Measurements from ENCODE around the gene PITRM1. TPM values are rescaled to one million over a fixed set of nuclear protein-coding genes. Genes with fewer than 3 reads are reported as not detected.

PITRM1 gene
- total RNA-seq, 2 donors from 2014 or later, result 47.7 to 103 TPM

DNA sequence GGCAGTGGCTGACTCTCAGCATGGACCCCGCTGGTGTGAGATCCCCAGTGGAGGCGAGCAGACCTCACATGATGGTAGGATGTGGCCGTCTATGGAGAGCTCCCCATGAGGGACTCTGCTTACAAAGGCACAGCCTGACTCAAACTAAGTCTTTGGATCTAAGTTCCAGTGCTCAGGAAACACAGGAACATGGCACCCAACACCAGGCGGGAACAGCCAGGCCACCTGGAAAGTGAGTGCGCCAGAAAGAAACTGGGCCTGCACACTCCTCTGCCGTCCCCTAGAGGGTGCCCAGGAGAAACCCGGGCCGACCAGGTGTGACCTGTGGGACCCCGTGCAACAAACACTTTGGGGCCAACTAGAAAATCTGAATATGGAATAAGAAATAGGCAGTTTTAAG, 10.0 kb downstream of the PITRM1 start:
- H3K9me3 ChIP-seq, result no peaks in the 10 kb centered on the region
- no peak for DNase-seq (ENCODE audit: low spot score)
- no peaks in the 10 kb centered on the region for H3K4me1 ChIP-seq (replicated peaks)
- intact Hi-C loops (cut with DNase I), result no loop called here
- WGBS, result 93% methylated on average over 9 of the region's 9 CpGs
- H3K27me3 ChIP-seq (replicated peaks; ENCODE audit: insufficient read depth), result no peaks in the 10 kb centered on the region
- no peak overlapping the region for H3K4me3 ChIP-seq
- H3K36me3 ChIP-seq, result peaks cover 0 to 5% of the 10 kb centered on the region in 2 donors
- no peak overlapping the region for H3K27ac ChIP-seq
- TF ChIP-seq POLR2A (IDR thresholded peaks at IDR 0.05), result no peak
- TF ChIP-seq, protein P1, sequence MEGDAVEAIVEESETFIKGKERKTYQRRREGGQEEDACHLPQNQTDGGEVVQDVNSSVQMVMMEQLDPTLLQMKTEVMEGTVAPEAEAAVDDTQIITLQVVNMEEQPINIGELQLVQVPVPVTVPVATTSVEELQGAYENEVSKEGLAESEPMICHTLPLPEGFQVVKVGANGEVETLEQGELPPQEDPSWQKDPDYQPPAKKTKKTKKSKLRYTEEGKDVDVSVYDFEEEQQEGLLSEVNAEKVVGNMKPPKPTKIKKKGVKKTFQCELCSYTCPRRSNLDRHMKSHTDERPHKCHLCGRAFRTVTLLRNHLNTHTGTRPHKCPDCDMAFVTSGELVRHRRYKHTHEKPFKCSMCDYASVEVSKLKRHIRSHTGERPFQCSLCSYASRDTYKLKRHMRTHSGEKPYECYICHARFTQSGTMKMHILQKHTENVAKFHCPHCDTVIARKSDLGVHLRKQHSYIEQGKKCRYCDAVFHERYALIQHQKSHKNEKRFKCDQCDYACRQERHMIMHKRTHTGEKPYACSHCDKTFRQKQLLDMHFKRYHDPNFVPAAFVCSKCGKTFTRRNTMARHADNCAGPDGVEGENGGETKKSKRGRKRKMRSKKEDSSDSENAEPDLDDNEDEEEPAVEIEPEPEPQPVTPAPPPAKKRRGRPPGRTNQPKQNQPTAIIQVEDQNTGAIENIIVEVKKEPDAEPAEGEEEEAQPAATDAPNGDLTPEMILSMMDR (IDR thresholded peaks at IDR 0.05), result no peak
- no peak for TF ChIP-seq POLR2AphosphoS5 (IDR thresholded peaks at IDR 0.05)

DNA sequence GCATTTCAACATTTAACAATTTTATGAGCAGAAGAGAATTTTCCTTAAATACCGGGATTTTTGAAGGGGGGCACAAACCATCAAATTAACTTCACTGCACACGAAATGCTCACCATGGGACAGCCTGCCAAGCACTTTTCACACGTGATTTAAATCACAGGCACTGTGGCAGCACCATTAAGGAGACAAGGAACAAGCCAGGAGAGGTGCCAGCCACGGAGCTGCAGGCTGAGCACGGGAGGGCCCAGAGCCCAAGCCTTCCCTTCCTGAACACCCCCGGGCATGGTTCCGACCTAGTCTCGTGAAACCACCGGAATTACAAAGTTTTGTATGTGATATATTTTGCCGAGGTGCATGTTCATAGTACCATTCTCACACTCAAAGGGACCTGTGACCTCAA, 13.4 kb downstream of the PITRM1 start:
- intact Hi-C loops (cut with DNase I), result no loop called here
- DNase-seq (ENCODE audit: low spot score), result no peak
- H3K27me3 ChIP-seq (replicated peaks; ENCODE audit: insufficient read depth), result no peaks in the 10 kb centered on the region
- no peak overlapping the region for H3K27ac ChIP-seq
- no peaks in the 10 kb centered on the region for H3K4me1 ChIP-seq (replicated peaks)
- peaks cover 5 to 7% of the 10 kb centered on the region in 2 donors for H3K36me3 ChIP-seq
- TF ChIP-seq POLR2AphosphoS5 (IDR thresholded peaks at IDR 0.05) (no peak), POLR2A (IDR thresholded peaks at IDR 0.05) (no peak)
- TF ChIP-seq, protein P1 (IDR thresholded peaks at IDR 0.05), result no peak
- H3K9me3 ChIP-seq, result no peaks in the 10 kb centered on the region
- WGBS, result 92% methylated on average over 10 of the region's 10 CpGs
- H3K4me3 ChIP-seq, result no peak overlapping the region

DNA sequence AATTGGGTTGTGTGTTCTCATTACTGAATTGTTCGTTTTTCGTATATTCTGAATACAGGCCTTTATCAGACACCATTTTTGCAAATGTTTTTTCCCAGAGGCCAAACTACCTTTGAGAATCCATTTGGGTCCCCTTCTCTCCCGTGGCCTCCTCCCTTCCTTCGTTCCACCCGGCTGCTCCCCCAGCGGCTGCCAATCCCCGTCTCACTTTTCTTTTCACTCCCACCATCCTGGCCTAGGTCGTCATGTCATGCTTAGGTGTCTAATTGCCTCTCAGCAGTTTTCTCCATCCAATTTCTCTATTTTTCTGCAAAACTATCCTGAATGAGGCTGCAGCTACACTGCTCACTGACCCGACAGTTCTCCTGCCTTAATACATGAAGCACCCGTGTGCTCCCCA, 17.9 kb downstream of the PITRM1 start:
- Histone ChIP-seq H3K4me3 (no peak overlapping the region), H3K9me3 (no peaks in the 10 kb centered on the region), H3K4me1 (replicated peaks) (no peaks in the 10 kb centered on the region), H3K36me3 (peaks cover 4 to 13% of the 10 kb centered on the region in 2 donors), H3K27me3 (replicated peaks; ENCODE audit: insufficient read depth) (no peaks in the 10 kb centered on the region), H3K27ac (no peak overlapping the region)
- WGBS, result 93% methylated on average over 10 of the region's 10 CpGs
- TF ChIP-seq, protein P1 (IDR thresholded peaks at IDR 0.05), result no peak
- no peak for TF ChIP-seq POLR2A (IDR thresholded peaks at IDR 0.05)
- no peak for TF ChIP-seq POLR2AphosphoS5 (IDR thresholded peaks at IDR 0.05)
- intact Hi-C loops (cut with DNase I), result no loop called here
- DNase-seq (ENCODE audit: low spot score), result no peak

DNA sequence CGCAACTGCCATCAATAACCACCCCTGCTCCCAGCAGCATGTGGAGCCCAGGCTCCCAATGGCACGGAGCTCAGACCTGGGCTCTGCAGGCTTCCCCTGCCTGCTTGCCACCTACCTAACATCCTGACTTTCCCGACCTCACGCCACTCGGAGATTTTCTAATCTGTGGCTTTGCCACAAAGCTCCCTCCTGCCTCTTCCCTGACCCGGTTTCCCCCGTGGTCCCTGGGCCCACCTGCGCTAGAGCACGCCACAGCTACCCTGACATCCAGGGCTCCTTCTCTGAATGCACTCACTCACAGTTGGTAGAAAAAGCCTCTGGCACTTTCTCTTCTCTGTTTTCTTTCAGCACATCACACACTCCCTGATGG, 20.0 kb downstream of the PITRM1 start:
- TF ChIP-seq POLR2AphosphoS5 (IDR thresholded peaks at IDR 0.05) (no peak), POLR2A (IDR thresholded peaks at IDR 0.05) (no peak)
- TF ChIP-seq, protein P1 (IDR thresholded peaks at IDR 0.05), result no peak
- WGBS, result 86% methylated on average over 9 of the region's 9 CpGs
- intact Hi-C loops (cut with DNase I), result no loop called here
- DNase-seq (ENCODE audit: low spot score), result no peak
- no peak overlapping the region for H3K27ac ChIP-seq
- no peaks in the 10 kb centered on the region for H3K27me3 ChIP-seq (replicated peaks; ENCODE audit: insufficient read depth)
- H3K9me3 ChIP-seq, result no peaks in the 10 kb centered on the region
- H3K4me3 ChIP-seq, result no peak overlapping the region
- H3K36me3 ChIP-seq, result peaks cover 0 to 16% of the 10 kb centered on the region in 2 donors
- H3K4me1 ChIP-seq (replicated peaks), result no peaks in the 10 kb centered on the region

DNA sequence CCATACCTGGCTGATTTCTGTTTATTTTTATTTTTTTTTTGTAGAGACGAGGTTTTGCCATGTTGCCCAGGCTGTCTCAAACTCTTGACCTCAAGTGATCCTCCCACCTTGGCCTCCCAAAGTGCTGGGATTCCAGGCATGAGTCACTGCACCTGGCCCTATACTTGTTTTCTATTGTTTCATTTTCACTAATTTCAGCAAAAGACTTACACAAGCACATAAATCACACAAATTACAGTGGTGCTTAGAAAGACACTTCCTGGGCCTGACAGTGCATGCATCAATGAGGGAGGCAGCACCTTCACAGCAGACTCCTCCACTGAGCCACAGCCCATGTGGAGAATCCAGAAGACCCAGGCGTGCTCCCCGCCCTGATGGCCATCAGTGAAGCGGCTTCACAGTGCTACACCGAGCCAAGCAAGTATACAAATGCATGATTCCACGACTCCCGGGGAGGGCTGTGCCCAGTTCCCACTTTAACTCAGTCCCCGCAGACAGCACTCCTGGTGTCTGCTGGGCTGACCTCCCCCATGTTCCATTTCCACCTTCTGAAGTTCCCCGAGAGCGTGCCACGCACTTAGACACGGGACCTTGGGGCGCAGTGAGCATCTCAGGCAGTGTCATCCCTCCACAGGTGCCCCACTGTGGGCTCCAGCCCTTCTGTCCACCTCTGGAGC, 20.6 kb downstream of the PITRM1 start:
- Histone ChIP-seq H3K9me3 (no peaks in the 10 kb centered on the region), H3K27me3 (replicated peaks; ENCODE audit: insufficient read depth) (no peaks in the 10 kb centered on the region), H3K27ac (no peak overlapping the region), H3K4me1 (replicated peaks) (no peaks in the 10 kb centered on the region), H3K4me3 (no peak overlapping the region), H3K36me3 (peaks cover 0 to 16% of the 10 kb centered on the region in 2 donors)
- TF ChIP-seq POLR2AphosphoS5 (IDR thresholded peaks at IDR 0.05) (no peak), POLR2A (IDR thresholded peaks at IDR 0.05) (no peak)
- TF ChIP-seq, protein P1 (IDR thresholded peaks at IDR 0.05), result no peak
- intact Hi-C loops (cut with DNase I), result no loop called here
- no peak for DNase-seq (ENCODE audit: low spot score)
- 94% methylated on average over 13 of the region's 13 CpGs for WGBS
